ENCODE data around the gene C16orf96.

- TF ChIP-seq CTCF (IDR thresholded peaks at IDR 0.05; ENCODE audit: low read depth, low read length, missing input control) (no peak), GABPA (IDR thresholded peaks at IDR 0.05 in 1 of 2, conservative IDR thresholded peaks at IDR 0.05 in 1 of 2) (no peak), YY1 (IDR thresholded peaks at IDR 0.05) (no peak)
- TF ChIP-seq, protein P1, sequence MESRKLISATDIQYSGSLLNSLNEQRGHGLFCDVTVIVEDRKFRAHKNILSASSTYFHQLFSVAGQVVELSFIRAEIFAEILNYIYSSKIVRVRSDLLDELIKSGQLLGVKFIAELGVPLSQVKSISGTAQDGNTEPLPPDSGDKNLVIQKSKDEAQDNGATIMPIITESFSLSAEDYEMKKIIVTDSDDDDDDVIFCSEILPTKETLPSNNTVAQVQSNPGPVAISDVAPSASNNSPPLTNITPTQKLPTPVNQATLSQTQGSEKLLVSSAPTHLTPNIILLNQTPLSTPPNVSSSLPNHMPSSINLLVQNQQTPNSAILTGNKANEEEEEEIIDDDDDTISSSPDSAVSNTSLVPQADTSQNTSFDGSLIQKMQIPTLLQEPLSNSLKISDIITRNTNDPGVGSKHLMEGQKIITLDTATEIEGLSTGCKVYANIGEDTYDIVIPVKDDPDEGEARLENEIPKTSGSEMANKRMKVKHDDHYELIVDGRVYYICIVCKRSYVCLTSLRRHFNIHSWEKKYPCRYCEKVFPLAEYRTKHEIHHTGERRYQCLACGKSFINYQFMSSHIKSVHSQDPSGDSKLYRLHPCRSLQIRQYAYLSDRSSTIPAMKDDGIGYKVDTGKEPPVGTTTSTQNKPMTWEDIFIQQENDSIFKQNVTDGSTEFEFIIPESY (IDR thresholded peaks at IDR 0.05): no peak
- TF ChIP-seq, protein P2, sequence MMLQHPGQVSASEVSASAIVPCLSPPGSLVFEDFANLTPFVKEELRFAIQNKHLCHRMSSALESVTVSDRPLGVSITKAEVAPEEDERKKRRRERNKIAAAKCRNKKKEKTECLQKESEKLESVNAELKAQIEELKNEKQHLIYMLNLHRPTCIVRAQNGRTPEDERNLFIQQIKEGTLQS (IDR thresholded peaks at IDR 0.05): no peak
- TF ChIP-seq, protein P3, sequence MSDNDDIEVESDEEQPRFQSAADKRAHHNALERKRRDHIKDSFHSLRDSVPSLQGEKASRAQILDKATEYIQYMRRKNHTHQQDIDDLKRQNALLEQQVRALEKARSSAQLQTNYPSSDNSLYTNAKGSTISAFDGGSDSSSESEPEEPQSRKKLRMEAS (IDR thresholded peaks at IDR 0.05): no peak
Observed at GRCh38 chr16:4557973-4558372, 1.8 kb downstream of the C16orf96 start.

Measured in liver (tissue), 3 donors.